ENCODE measurements around the gene IPMK. TPM values are rescaled to one million over a fixed set of nuclear protein-coding genes. Genes with fewer than 3 reads are reported as not detected.

The IPMK gene
- total RNA-seq, 3 donors from 2014 or later, result 7.5 to 8.8 (median 7.8) TPM

Other genes starting within 250 kb of the IPMK start
- gene CISD1, start 1.3 kb upstream of the IPMK start, total RNA-seq, result 10 to 100 TPM; 61.4 to 76.7 (median 74.0) TPM
- gene UBE2D1, start 67.1 kb upstream of the IPMK start, total RNA-seq, result 10 to 100 TPM; 13.4 to 16.0 (median 15.7) TPM
- 100 to 1,000 TPM; 136 to 157 (median 153) TPM for gene TFAM, start 117.5 kb upstream of the IPMK start, total RNA-seq
- not detected for gene BICC1, start 245.0 kb upstream of the IPMK start, total RNA-seq

All from activated T-cell treated with anti-CD3 and anti-CD28 coated beads, Interleukin-2, amount 50 U/mL, for 4 hours (primary cell).